GM19193 (cell line): ENCODE measurements around the gene TTC3.
A peak's percentile ranks its signal among the peaks of the same experiment; 100 is the strongest.

Source experiments
- POLR2A ChIP-seq: IDR thresholded peaks from 4 replicates; pipeline ENCODE4 v1.6.1; 2011; ENCODE audit not compliant: insufficient read depth, insufficient read length; ENCODE audit errors: extremely low read depth

Gene TTC3, protein sequence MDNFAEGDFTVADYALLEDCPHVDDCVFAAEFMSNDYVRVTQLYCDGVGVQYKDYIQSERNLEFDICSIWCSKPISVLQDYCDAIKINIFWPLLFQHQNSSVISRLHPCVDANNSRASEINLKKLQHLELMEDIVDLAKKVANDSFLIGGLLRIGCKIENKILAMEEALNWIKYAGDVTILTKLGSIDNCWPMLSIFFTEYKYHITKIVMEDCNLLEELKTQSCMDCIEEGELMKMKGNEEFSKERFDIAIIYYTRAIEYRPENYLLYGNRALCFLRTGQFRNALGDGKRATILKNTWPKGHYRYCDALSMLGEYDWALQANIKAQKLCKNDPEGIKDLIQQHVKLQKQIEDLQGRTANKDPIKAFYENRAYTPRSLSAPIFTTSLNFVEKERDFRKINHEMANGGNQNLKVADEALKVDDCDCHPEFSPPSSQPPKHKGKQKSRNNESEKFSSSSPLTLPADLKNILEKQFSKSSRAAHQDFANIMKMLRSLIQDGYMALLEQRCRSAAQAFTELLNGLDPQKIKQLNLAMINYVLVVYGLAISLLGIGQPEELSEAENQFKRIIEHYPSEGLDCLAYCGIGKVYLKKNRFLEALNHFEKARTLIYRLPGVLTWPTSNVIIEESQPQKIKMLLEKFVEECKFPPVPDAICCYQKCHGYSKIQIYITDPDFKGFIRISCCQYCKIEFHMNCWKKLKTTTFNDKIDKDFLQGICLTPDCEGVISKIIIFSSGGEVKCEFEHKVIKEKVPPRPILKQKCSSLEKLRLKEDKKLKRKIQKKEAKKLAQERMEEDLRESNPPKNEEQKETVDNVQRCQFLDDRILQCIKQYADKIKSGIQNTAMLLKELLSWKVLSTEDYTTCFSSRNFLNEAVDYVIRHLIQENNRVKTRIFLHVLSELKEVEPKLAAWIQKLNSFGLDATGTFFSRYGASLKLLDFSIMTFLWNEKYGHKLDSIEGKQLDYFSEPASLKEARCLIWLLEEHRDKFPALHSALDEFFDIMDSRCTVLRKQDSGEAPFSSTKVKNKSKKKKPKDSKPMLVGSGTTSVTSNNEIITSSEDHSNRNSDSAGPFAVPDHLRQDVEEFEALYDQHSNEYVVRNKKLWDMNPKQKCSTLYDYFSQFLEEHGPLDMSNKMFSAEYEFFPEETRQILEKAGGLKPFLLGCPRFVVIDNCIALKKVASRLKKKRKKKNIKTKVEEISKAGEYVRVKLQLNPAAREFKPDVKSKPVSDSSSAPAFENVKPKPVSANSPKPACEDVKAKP (N-terminal part only)

GRCh38 chr21:37072988-37073416 lies at the start of gene TTC3, which contains the start of gene PIGP:
Gene TTC3, plus strand, starts transcription at chr21:37073254. Its CDS starts 14,004 bp downstream, at chr21:37087258.
Gene PIGP, minus strand, starts transcription at chr21:37073071. Its CDS starts 556 bp downstream, at chr21:37072515.
- peak; percentile 83 for TF ChIP-seq POLR2A

GRCh38 chr21:37026499-37026898 lies 46.6 kb upstream of the TTC3 start:
- TF ChIP-seq POLR2A: no peak

DNA sequence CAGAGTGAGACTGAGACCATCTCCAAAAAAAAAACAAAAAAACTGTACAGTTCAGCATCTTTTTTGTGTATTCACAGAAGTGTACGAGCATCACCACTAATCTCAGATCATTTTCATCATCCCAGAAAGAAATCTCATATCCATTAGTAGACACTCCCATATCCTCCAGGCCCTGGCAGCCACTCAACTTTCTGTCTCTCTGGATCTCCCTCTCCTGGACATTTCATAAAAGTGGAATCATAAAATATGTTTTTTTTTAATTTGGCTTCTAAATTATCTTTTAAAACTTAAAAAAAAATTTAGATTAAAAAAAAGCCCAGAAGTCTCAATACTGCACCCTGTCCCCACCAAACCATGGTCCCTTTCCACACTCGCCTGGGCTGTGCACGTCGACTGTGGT lies 44.5 kb upstream of the TTC3 start:
- no peak for TF ChIP-seq POLR2A

DNA sequence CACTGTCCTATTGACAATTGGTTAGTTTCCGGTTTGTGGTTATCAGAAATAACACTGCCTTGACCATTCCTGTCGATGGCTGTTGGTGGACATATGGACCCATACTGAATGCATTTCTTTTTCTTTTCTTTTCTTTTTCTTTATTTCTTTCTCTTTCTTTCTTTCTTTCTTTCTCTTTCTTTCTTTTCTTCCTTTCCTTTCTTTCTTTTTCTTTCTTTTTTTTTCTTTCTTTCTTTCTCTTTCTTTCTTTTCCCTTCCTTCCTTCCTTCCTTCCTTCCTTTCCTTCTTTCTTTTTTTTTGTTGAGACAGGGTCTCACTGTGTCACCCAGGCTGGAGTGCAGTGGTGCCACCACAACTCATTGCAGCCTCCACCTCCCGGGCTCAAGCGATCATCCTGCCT lies 42.2 kb upstream of the TTC3 start:
- no peak for TF ChIP-seq POLR2A

DNA sequence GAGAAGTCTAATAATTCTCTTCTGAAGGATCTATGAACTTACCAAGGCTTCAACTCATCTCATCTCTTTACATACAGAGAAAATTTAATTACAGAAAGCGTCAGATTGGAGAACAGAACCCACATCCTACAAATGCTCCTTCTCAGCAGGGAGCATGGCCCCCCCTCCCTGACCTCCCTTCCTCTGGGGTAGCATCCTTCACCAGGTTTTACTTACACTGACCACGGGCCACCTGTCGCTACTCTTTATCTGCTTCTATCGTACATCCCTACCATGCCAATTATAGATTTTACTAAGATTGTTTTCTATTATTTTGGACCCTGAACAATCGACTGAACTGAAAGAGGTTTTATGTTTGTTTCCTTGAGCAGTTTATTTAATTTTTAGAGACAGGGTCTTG lies 40.8 kb upstream of the TTC3 start:
- TF ChIP-seq POLR2A: no peak

GRCh38 chr21:37032877-37033471 lies 40.1 kb upstream of the TTC3 start:
- TF ChIP-seq POLR2A: no peak

- no peak for TF ChIP-seq POLR2A
Observed at GRCh38 chr21:37036177-37036576, 36.9 kb upstream of the TTC3 start.

DNA sequence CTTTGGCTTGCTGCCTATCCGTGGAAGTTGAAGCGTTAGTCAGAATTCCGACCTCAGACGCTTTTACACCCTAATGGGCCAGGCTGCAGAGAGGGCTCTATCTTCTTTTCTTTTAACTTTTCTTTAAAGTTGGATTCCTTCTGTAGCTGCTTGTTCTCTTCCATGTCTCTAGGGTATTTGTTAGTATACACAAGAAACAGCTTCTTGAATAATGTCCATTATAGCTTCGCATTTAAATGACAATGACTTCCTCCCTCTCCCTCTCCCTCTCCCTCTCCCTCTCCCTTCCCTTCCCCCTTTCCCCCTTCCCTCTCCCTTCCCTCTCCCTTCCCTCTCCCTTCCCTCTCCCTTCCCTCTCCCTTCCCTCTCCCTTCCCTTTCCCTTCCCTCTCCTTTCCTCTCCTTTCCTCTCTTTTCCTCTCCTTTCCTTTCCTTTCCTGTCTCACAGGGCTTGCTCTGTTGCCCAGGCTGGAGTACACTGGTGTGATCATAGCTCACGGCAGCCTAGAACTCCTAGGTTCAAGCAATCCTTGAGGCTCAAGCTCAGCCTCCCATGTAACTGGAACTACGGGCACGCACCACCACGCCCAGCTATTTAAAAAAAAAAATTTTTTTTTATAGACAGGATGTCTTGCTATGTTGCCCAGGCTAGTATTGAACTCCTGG lies 33.5 kb upstream of the TTC3 start:
- TF ChIP-seq POLR2A: no peak

DNA sequence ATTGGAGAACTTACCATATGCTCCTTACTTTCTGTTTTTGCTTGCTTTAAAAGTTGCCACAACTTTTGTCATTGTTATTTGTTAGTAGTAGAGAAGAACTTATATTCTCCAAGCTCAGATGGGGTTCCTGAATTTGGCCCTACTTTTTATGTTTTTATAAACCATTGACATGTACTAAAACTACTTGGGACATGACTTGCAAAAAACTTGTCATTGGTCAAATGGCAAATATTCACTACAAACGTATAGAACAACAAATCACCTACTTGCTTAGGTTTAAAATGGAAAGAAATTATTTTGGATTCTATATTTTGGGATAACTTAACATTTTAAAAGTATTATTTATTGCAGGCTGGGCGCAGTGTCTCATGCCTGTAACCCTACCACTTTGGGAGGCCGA lies 32.8 kb upstream of the TTC3 start:
- no peak for TF ChIP-seq POLR2A

GRCh38 chr21:37041706-37042271 lies 31.3 kb upstream of the TTC3 start:
- no peak for TF ChIP-seq POLR2A

GRCh38 chr21:37043818-37044217 lies 29.2 kb upstream of the TTC3 start:
- TF ChIP-seq POLR2A: no peak

GRCh38 chr21:37044643-37045042 lies 28.4 kb upstream of the TTC3 start:
- no peak for TF ChIP-seq POLR2A

DNA sequence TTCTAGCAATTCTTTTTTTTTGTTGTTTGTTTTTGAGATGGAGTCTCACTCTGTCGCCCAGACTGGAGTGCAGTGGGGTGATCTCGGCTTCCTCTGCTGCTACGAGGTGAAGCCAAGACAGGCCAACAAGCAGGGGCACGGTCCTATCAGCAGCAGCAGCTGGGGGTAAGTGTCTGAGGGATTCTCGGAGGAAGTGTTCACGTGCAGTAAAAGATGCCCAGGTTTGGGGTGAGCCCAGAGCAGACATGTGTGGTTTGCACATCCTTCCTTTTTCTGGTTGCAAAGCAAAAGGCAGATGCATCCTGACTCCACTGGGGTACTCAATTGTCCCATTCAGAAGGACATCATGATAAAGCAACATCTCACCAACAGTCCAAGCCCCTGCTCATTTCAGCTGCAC lies 27.9 kb upstream of the TTC3 start:
- no peak for TF ChIP-seq POLR2A

DNA sequence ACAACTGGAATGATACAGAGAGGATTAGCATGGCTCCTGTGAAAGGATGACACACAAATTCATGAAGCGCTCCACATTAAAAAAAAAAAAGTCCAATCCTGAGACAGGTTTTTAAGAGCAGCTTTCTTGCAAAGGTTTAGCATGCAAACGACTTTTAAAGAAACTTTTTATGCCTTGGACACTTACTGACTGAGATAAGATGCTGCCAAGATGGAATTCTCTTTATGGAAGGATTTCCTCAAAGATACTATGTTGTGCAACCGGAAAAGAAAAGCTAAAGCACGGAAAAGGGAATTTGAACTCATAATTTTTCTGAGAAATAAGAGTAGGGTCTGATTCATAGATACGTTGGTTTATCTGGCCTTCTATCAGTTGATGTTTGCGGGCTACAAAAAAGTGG lies 27.5 kb upstream of the TTC3 start:
- no peak for TF ChIP-seq POLR2A

DNA sequence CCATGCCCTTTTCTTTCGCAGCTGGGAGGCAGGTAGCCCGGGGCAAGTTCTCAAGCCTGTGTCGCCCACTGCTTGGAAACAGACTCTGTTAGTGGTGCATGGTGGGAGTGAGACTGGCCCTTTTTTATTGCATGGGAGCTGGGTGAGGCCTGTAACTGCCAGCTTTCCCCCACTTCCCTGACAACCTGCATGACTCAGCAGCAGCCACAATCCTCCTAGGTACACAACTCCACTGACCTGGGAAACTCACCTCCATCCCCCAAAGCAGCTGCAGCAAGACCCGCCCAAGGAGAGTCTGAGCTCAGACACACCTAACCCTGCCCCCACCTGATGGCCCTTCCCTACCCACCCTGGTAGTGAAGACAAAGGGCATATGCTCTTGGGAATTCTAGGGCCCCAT lies 26.0 kb upstream of the TTC3 start:
- no peak for TF ChIP-seq POLR2A
